Measurements from ENCODE around the gene DNM3. TPM values are rescaled to one million over a fixed set of nuclear protein-coding genes. Genes with fewer than 3 reads are reported as not detected.
"Not testable (repeated sequence)": the region's sequence is repeated elsewhere in the genome, so short reads cannot be mapped to it uniquely, and the experiment has no call there.

Gene DNM3
- total RNA-seq, 1 experiment from 2014 or later, result 0.71 TPM

DNA sequence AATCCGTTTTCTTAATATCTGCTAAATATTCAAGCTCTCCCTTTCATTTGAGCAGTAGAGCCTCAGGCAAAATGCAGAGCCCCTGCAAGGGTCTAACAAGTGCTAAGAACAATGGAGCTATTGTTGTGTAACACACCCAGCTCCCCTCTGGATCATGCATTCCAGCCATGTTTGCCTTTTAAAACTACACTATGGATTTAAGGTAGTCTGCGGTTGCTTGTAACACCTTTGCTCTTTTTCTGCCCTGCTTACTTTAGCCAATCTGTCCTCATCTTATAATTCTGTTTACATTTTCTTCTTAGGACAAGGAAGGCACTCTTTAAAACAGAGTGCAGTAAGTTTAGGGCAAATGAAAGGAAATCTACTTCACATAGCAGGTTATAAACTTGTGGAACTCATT is 519.2 kb downstream of the DNM3 start:
- peaks cover 60% of the 10 kb centered on the region for H3K4me1 ChIP-seq (ENCODE audit: insufficient read depth, low read length, poor library complexity, severe bottlenecking)
- peak overlapping the region; percentile 87 for H3K27ac ChIP-seq (ENCODE audit: low read depth, low read length, poor library complexity, severe bottlenecking)
- H3K9me3 ChIP-seq (ENCODE audit: low read depth, low read length, poor library complexity, severe bottlenecking), result no peaks in the 10 kb centered on the region
- DNase-seq (ENCODE audit: low spot score), result peak; percentile 58
- no TSS peak for BruUV-seq (replicated peaks)
- TF ChIP-seq CTCF (conservative IDR thresholded peaks at IDR 0.05; ENCODE audit: low read depth, low read length) (no peak), EZH2 (IDR thresholded peaks at IDR 0.05; ENCODE audit: borderline replicate concordance, low read depth, low read length, poor library complexity, severe bottlenecking) (no peak)
- intact Hi-C loops (cut with micrococcal nuclease; ENCODE audit: unreplicated experiment), result no loop called here
- CTCF ChIA-PET, result no interaction called here
- H3K36me3 ChIP-seq (ENCODE audit: insufficient read depth, low read length, poor library complexity, severe bottlenecking), result no peaks in the 10 kb centered on the region
- no peak overlapping the region for H3K4me3 ChIP-seq (ENCODE audit: low read depth, low read length, poor library complexity, severe bottlenecking)
- POLR2A ChIA-PET (ENCODE audit: low non-redundant PET), result no interaction called here
- H3K27me3 ChIP-seq (replicated peaks; ENCODE audit: insufficient read depth, low read depth, low read length, poor library complexity), result no peaks in the 10 kb centered on the region

DNA sequence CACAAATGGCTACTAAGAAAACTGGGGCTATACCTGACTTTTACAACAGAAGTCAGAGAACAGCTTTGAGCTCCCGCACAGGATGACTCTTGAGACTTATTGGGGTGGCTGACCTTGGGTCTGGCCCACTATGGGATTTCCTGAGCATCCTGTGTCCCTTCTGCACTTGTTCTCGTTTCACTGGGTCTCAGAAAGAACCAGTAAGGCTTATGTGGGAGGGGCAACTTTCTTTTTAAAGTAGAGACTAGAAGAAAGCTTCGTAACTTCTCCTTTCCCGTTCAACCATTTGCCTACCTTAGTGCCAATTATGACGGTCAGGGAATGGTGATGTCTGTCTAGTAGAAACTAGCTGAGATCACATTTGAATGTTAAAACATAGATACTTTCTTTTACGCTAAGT is 519.7 kb downstream of the DNM3 start:
- no TSS peak for BruUV-seq (replicated peaks)
- intact Hi-C loops (cut with micrococcal nuclease; ENCODE audit: unreplicated experiment), result no loop called here

GRCh38 chr1:172363852-172364251 is 522.6 kb downstream of the DNM3 start:
- TF ChIP-seq CTCF (conservative IDR thresholded peaks at IDR 0.05; ENCODE audit: low read depth, low read length) (no peak), EZH2 (IDR thresholded peaks at IDR 0.05; ENCODE audit: borderline replicate concordance, low read depth, low read length, poor library complexity, severe bottlenecking) (no peak)
- no peak overlapping the region for H3K4me3 ChIP-seq (ENCODE audit: low read depth, low read length, poor library complexity, severe bottlenecking)
- no peaks in the 10 kb centered on the region for H3K27me3 ChIP-seq (replicated peaks; ENCODE audit: insufficient read depth, low read depth, low read length, poor library complexity)
- H3K27ac ChIP-seq (ENCODE audit: low read depth, low read length, poor library complexity, severe bottlenecking), result no peak overlapping the region
- H3K4me1 ChIP-seq (ENCODE audit: insufficient read depth, low read length, poor library complexity, severe bottlenecking), result peaks cover 27% of the 10 kb centered on the region
- CTCF ChIA-PET, result no interaction called here
- H3K36me3 ChIP-seq (ENCODE audit: insufficient read depth, low read length, poor library complexity, severe bottlenecking), result no peaks in the 10 kb centered on the region
- peaks cover 21% of the 10 kb centered on the region for H3K9me3 ChIP-seq (ENCODE audit: low read depth, low read length, poor library complexity, severe bottlenecking)
- intact Hi-C loops (cut with micrococcal nuclease; ENCODE audit: unreplicated experiment), result no loop called here
- no TSS peak for BruUV-seq (replicated peaks)
- no peak for DNase-seq (ENCODE audit: low spot score)
- POLR2A ChIA-PET (ENCODE audit: low non-redundant PET), result no interaction called here

More for the DNA sequence above, 519.7 kb downstream of the DNM3 start:
- Histone ChIP-seq H3K4me1 (ENCODE audit: insufficient read depth, low read length, poor library complexity, severe bottlenecking) (peaks cover 55% of the 10 kb centered on the region), H3K9me3 (ENCODE audit: low read depth, low read length, poor library complexity, severe bottlenecking) (peaks cover 3% of the 10 kb centered on the region), H3K4me3 (ENCODE audit: low read depth, low read length, poor library complexity, severe bottlenecking) (no peak overlapping the region), H3K27ac (ENCODE audit: low read depth, low read length, poor library complexity, severe bottlenecking) (no peak overlapping the region), H3K27me3 (replicated peaks; ENCODE audit: insufficient read depth, low read depth, low read length, poor library complexity) (no peaks in the 10 kb centered on the region), H3K36me3 (ENCODE audit: insufficient read depth, low read length, poor library complexity, severe bottlenecking) (no peaks in the 10 kb centered on the region)
- TF ChIP-seq EZH2 (IDR thresholded peaks at IDR 0.05; ENCODE audit: borderline replicate concordance, low read depth, low read length, poor library complexity, severe bottlenecking) (no peak), CTCF (conservative IDR thresholded peaks at IDR 0.05; ENCODE audit: low read depth, low read length) (no peak)
- CTCF ChIA-PET, result no interaction called here
- DNase-seq (ENCODE audit: low spot score), result no peak
- POLR2A ChIA-PET (ENCODE audit: low non-redundant PET), result no interaction called here

DNA sequence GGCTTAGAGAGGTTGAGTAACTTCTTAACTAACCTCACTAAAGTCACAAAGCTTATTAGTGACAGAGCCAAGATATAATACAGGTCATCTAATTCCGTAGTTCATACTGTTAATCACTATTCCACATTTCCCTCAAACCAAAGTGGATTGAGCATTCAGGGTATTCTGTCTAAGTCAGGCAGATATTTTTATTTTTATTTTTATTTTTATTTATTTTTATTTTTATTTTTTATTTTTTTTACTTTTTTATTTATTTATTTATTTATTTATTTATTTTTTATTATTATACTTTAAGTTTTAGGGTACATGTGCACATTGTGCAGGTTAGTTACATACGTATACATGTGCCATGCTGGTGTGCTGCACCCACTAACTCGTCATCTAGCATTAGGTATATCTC is 530.3 kb downstream of the DNM3 start:
- H3K36me3 ChIP-seq (ENCODE audit: insufficient read depth, low read length, poor library complexity, severe bottlenecking); CTCF ChIA-PET; H3K27ac ChIP-seq (ENCODE audit: low read depth, low read length, poor library complexity, severe bottlenecking); POLR2A ChIA-PET (ENCODE audit: low non-redundant PET); H3K27me3 ChIP-seq (replicated peaks; ENCODE audit: insufficient read depth, low read depth, low read length, poor library complexity); H3K4me1 ChIP-seq (ENCODE audit: insufficient read depth, low read length, poor library complexity, severe bottlenecking); intact Hi-C loops (cut with micrococcal nuclease; ENCODE audit: unreplicated experiment); DNase-seq (ENCODE audit: low spot score); H3K4me3 ChIP-seq (ENCODE audit: low read depth, low read length, poor library complexity, severe bottlenecking); BruUV-seq (replicated peaks): not testable (repeated sequence)
- peaks cover 14% of the 10 kb centered on the region for H3K9me3 ChIP-seq (ENCODE audit: low read depth, low read length, poor library complexity, severe bottlenecking)

All from A673 (cell line).